COLO829 (cell line): ENCODE data around the gene MYH10.
A peak's percentile ranks its signal among the peaks of the same experiment; 100 is the strongest.

Experiments used
- DNase-seq: peaks from one replicate; pipeline ENCODE4 v3.0.0; 2012; ENCODE audit warnings: low spot score

The MYH10 gene

GRCh38 chr17:8473451-8474192 lies 156.9 kb downstream of the MYH10 start:
- no peak for DNase-seq

- no peak for DNase-seq
Observed at GRCh38 chr17:8472663-8473062, 157.9 kb downstream of the MYH10 start.

DNA sequence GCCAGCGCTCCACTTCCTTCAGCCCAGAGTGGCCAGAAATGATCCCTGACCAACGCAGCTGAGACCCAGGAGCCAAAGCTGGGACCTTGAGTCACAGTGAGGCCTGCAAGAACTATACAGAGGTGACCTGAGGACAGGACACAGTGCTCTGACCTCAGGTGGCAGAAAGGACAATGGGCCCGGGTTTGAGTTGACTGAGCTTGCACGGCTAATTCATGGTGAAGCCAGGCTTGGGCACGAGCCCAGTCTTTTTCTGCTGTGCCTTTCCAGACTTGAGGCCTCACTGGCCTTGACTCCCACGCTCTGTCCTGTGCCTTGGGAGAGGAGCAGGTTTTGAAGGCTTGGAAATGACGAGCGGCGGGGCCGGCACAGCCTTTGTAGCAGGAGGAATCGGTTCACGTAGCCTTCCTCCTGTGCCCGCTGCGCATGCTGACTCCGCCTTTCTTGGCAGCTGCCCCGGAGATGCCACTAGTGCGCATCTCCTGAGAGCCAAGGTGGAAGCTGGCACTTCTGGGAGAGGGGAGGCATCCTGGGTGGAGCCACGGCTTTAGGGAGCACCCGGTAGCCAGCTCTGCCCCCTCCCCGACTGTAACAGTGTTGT lies 160.0 kb downstream of the MYH10 start:
- DNase-seq = no peak

DNA sequence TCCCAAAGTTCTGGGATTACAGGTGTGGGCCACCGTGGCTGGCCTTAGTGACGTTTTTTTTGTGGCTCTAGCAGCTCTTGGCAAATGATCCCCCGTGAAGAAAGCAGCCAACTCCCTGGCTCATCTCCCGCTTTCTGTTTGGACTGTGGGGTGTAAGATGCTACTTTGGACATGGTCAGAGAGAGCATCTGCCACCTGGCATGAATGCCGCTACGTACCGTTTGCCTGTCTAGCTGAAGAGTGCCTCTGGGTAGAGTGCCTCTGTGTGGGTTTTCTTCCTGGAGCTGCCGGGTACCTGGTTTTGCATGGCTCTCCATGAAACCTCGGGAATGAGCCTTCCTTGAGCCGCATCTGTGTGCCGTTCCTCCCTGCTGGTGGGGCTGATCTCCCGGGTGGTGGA lies 160.6 kb downstream of the MYH10 start:
- DNase-seq = no peak

DNA sequence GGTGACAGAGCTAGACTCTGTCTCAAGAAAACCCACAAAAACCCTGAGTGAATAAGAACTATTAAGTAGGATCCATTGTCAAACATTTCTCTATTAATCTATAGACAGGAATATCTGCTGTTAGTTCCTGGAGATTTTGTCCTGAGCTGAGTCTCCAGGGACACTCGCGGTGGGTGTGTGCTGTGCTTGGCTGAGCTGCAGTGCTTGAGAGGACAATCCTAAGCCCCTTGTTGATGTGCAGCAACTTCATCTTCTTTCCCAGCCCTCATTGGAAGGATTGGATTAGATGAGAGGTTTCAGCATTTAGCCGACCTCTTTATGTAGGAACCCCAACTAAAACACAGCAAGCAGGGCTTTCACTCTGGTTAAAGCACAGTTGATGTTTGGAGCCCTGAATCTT lies 161.5 kb downstream of the MYH10 start:
- no peak for DNase-seq

GRCh38 chr17:8468127-8468526 lies 162.4 kb downstream of the MYH10 start:
- DNase-seq = no peak

GRCh38 chr17:8467527-8467926 lies 163.0 kb downstream of the MYH10 start:
- DNase-seq = no peak

GRCh38 chr17:8466873-8467272 lies 163.7 kb downstream of the MYH10 start:
- no peak for DNase-seq

DNA sequence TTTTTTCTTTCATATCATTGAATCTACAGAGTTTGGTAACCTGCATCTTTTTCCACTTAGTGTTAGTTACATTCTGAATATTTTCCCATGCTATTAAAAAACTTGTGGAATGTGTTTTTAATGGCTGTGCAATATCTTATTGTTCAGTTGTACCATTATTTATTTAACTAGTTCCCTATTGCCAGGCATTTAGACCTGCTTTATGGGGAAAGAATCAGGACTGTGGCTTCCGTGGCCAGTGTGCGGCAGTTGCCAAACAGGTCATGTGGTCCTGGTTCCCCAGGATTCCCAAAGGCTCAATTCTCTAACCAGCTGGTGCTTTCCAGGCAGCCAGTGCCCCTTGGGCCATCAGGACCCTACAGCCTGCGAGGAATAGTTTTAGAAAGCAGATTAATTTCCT lies 164.1 kb downstream of the MYH10 start:
- DNase-seq = no peak

DNA sequence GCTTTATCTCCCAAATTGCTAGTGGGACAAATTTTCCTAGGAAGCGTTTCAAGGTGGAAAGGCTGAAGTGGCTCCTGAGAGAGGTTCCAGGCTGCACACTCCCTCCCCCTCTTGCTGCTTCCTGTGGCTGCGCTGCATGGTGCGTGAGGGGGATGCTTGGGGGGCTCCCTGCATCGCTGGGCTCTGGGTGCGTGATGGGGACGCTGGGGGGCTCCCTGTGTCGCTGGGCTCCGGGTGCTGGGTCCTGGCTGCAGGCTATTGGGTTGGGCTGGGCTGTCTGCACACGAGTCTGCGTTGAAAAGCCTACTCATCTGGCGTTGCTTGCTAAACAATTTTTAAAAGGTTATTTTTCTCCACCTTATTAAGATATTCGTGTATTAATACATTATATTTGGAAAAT lies 164.8 kb downstream of the MYH10 start:
- no peak for DNase-seq

- DNase-seq = no peak
Observed at GRCh38 chr17:8465356-8465755, 165.2 kb downstream of the MYH10 start.

- DNase-seq = no peak
Observed at GRCh38 chr17:8464941-8465340, 165.6 kb downstream of the MYH10 start.

DNA sequence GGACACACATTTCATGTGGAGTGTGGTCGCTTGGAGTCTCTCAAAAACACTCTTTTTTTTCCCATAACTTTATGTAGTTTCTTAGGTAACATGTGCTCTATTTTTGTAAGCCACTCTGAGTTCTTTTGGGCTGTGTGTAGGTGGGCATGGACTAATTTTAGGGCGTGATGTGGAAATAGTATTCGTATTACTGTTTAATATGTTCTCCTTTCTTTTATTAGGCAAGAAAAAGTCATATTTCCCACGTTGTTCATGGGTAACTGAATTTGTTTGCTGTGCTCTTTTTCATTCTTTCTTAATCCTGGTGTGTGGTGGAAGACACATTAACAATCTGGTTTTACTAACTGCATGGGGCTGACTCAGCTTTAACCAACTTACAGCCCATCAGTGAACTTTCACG lies 167.4 kb downstream of the MYH10 start:
- no peak for DNase-seq

GRCh38 chr17:8462564-8462963 lies 168.0 kb downstream of the MYH10 start:
- no peak for DNase-seq

GRCh38 chr17:8459831-8460230 lies 170.7 kb downstream of the MYH10 start:
- DNase-seq = no peak

- no peak for DNase-seq
Observed at GRCh38 chr17:8459107-8459506, 171.4 kb downstream of the MYH10 start.

DNA sequence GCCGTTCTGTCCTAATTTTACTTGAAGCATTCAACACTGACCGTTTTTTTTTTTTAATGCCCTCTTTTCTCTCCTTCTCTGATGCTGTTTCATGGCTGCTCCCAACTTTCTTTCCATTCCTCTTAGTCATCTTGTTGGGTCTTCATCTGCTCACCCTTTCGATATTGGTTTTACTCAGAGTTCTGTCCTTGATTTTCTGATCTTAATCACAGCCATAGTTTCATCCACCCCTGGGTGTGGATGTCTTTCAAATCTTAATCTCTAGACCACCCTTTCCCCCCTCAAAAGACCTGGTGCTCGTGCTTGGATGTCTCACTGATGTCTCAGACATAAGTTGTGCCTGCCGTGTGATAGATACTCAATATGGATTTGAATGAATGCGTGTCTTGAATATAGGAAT lies 172.4 kb downstream of the MYH10 start:
- DNase-seq = no peak

GRCh38 chr17:8455665-8456209 lies 174.8 kb downstream of the MYH10 start:
- DNase-seq = no peak

DNA sequence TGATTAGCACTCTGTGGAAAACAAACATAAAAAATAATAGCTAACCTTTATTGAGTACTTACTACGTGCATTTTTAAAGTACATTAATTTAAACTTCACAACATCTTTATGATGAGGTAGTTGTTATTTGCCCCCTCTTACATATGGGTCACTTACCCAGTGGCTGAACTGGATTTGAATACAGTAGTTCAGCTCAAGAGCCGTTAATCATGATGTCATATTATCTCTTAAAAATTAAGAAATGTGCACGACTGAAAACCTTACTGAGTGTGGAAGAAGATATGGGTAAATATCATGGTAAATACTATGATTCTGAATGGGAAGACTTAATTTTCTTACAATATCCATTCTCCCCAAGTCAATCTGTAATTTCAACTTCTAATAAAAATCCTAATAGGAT lies 177.2 kb downstream of the MYH10 start:
- no peak for DNase-seq

- no peak for DNase-seq
Observed at GRCh38 chr17:8451933-8452614, 178.5 kb downstream of the MYH10 start.

- DNase-seq = peak; percentile 31
Observed at GRCh38 chr17:8448310-8448709, 182.2 kb downstream of the MYH10 start.

DNA sequence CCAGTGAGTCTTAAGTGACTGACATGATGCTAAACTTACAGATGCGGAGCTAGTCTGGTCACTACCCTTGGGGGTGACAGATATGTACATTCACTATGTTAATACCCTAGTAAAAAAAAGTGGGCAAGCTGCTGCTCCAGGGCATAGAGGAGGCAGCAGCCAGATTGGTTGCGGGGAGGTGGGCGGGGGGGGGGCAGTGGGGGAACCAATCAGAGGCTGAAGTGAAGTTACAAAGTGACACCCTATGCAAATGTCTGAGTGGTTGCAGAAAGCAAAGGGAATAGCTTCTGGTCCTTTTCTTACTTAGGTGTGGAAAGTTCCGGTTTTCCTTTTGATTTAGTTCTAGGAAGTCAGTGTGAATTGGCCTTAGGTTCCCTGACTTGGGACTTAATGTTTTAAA lies 182.7 kb downstream of the MYH10 start:
- peak; percentile 78 for DNase-seq

GRCh38 chr17:8445536-8445935 lies 185.0 kb downstream of the MYH10 start:
- DNase-seq = no peak
